HG02798 (cell line): Measurements from ENCODE around the gene MRGPRX2.

Experiments
- ATAC-seq: cut with Tn5 transposase; IDR thresholded peaks from one replicate; pipeline ENCODE4 v1.9.1; 2021; ENCODE audit warnings: mild to moderate bottlenecking; ENCODE audit not compliant: unreplicated experiment, poor library complexity

The MRGPRX2 gene

DNA sequence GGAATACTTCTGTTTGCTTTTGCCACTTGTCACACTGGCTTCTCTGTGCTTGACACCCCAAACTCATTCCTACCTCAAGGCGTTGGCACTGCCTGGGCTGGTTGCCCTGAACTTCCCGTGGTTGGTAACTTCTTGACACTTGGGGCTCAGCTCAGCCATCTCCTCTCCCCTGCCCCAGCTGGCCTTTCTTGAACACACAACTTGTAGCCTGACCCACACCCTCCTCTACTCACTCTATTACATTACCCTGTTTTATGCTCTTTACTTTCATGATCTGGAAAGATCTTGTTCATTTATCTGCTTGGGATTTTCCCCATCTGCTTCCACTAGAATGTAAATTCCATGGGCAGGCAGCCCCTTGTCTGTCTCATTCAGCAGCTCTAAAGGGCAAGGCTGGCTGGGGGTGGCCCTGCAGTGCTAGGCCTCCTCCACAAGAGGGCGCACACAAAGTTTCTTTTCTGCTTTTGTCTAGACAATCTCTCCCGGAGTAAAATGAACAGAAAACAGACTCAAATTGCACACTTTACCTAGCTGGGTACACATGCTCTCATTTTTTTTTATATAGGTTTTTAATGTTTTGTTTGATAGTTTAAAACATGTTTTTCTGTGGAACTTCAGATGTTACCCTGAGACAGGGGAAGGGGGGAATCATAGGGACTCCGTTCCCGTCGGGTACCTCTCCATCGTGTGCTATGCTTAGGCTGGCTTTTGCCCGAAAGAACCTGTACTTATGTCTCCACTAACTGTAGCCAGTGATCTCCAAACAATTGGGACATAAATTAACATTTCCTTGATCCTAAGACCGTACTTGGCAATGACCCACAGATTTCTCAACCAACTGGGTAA is 16.4 kb upstream of the MRGPRX2 start:
- ATAC-seq, result peak; percentile 69

DNA sequence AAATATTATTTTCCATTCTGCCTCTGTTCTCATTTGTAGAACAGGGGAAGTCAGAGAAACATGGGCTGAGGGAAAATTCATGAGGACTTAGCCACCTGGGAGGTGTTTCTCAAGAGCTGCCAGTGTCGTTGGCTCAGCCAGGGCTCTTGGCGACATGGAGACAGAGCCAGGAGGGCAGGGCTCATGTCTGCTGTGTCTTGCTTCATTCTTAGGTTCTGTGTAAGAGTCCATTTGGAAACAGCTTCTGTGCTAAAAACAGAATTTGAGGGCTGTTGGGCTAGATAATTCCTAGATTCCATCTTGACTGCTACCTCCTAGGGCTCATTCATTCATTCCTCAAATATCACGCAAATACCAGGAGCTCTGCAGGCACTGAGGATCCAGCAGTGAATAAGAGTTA is 15.1 kb upstream of the MRGPRX2 start:
- ATAC-seq, result no peak

DNA sequence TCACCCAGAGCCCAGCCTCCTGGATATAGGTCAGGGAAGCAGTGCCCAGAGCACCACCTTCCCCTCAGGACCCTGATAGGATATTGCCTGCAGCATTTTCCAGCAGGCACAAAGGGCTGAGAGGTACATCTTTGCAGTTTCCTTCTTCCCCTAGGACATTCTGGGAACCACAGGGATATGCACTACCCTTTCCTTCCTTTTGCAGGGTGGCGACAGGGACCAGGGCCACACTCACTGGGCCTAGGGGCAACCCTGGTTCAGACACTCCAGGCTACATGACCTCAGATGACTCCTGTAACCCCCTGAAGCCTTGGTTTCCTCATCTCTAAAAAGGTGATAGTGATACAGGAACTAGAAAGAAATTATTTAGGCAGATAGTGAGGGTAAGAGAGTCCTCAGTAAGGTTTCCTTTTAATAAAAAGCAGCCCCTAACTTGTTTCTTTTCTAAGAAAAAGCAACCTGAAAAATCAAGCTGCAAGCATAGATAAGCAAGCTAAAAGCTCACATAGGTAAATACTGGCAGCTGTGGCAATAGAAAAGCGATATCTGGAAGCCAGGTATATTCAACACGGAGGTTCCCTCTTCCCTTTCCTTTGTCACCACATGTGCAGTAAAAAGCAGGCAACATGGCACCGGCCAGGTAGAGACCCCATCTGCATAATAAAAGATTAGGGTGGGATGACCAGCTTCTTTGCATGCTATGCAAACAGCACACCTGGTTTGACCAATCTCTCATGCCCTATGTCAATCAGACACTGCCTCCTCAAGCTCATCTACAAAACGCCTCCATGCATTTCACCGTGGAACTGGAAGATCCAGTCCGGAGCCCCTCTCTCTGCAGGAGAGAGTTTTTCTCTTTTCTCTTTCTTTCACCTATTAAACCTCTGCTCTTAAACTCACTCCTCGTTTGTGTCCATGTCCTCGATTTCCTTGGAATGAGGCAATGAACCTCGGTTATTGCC is 13.2 kb upstream of the MRGPRX2 start:
- no peak for ATAC-seq

DNA sequence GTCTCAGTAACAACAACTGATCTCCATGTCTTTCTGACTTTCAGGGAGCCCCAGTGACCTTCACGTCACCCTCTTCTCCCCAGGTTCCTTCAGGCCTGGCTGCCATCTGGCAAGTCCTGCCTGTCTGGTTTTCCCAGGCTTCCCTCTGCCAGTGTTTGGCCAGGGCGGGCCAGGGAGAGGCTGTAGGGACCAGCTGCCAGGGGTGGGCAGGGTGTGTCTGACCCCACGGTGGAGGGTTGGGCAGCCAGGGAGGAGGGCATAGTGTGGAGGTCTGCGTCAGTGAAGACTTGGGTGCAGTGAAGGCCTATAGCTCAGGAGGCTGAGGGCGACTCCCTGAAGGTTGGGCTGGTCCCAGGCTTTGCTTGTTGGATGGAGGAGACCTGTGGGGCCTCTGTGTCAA is 11.9 kb upstream of the MRGPRX2 start:
- no peak for ATAC-seq

DNA sequence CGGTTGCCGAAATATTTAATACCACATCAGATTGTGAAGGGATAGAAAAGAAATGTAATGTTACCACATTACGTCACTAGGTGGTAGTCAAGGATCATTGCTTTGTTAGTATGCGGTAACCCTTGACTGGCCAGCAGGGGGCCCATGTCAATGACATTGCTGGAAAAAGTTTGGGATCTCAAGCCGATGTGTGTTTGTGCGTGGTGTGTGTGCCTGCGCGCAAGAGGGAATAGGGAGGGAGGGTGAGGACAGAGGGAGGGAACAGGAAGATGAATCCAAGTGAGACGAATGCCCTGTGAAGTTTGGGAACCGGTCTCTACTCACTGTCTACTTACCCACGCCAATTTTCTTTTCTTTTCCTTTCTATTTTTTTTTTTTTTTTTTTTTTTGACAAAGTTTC is 10.7 kb upstream of the MRGPRX2 start:
- ATAC-seq, result peak; percentile 88

DNA sequence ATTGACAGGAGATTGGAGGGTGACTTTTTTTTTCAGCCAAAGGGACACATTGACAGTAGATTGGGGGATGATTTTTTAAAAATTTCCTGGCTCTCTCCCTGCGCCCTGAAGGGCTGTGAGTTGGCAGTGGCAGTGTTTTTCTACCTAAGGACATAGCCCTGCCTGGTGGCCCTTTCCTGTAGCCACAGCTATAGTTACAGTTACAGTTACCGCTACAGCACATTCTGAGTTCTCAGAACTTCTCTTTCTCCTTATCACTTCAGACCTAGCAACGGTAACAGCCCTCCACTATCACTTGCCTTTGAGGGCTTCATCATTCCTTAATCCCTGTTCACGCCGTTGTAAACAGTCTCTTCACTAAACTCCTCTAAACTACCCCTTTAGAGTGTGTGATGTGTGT is 684 bp downstream of the MRGPRX2 start:
- ATAC-seq, result no peak

DNA sequence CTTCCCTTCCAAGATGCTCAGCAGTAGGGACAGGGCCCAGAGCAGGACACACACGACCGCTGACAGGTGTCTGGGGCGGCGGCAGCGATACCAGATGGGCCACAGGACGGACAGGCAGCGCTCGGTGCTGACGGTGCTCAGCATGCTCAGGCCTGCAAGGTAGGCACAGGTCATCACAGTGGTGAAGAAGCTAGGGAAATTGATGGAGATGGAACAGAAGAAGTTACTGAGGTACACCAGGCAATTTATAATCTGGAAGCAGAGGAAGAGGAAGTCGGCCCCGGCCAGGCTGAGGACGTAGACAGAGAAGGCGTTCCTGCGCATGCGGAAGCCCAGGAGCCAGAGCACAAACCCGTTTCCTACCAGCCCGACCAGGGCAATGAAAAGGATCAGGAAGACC is 4.6 kb downstream of the MRGPRX2 start:
- ATAC-seq, result no peak

DNA sequence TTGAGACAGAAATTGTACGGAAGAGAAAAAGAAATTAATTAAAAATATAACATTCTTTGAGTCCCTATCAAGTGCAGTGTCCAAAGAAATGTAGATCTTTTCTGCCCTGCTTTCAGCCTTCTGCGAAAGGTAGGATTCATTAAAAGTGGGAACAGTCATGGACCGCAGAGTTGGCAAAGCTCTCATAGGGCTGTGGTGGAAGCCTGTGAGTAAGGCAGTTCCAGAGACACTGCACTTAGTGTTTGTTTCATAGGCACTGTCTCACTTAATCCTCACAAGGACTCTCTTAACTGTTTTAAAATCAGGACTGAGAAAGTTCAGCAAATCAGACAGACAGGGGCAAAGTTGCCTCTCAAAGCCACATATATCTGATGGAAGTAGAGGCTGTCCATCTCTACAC is 5.5 kb downstream of the MRGPRX2 start:
- no peak for ATAC-seq

DNA sequence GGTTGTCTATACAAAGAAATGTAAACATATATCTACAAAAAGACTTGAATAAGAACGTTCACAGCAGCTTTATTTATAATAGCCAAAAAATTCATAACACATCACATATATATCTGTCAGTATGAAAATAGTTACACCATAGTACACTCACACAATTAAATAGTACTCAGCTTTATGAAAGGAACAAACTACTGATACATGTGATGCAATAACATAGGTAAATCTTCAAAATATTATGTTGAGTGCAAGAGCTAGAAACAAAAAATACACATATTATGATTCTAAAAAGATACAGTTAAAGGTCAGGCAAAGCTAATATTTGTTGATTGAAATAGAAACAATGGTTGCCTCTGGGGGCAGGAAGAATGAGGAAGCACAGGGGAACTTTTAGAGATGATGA is 6.6 kb downstream of the MRGPRX2 start:
- ATAC-seq, result no peak

DNA sequence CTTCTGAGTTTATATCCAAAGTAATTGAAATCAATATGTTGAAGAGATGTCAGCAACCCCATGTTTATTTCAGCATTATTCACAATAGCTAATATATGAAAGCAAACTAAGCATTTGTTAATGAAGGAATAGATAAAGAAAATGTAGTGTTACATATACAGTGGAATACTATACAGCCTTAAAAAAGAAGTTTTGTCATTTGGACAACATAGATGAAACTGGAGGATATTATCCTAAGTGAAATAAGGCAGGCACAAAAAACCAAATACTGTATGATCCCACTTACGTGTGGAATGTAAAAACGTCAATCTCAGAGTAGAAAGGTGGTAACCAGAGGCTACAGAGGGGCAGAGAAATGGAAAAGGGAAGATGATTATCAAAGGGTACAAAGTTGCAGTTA is 10.2 kb downstream of the MRGPRX2 start:
- ATAC-seq, result no peak

DNA sequence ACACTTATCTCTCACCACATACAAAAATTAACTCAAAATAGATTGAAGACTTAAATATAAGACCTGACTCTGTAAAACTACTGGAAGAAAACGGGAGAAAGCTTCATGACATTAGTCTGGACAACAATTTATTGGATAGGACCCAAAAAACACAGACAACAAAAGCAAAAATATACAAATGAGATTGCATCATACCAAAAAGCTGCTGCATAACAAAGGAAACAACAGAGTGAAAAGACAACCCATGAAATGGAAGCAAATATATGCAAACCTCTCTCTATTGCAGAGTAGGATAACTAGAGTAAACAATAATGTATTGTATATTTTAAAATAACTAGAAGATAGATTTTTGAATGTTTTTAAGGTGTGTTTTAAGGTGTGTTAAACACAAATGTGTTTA is 11.2 kb downstream of the MRGPRX2 start:
- no peak for ATAC-seq

DNA sequence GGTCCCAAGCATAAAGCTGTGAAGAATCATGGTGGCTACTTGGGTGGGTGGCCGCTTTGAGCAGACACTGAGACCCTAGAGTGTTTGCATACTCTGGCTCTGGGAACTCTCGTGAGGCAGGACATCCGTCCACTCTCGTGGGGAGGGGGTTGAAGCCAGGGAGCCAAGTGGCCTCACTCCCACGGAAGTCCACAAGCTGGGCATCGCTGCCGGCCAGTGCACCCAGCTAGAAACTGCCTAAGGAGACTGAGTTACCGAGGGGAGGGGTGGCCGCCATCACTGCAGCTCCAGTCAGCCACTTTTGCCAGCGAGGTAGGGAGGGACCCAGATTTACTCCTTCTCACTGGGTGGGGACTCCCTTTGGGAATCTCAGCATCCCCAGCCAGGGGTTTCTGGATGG is 20.5 kb downstream of the MRGPRX2 start:
- ATAC-seq, result no peak

DNA sequence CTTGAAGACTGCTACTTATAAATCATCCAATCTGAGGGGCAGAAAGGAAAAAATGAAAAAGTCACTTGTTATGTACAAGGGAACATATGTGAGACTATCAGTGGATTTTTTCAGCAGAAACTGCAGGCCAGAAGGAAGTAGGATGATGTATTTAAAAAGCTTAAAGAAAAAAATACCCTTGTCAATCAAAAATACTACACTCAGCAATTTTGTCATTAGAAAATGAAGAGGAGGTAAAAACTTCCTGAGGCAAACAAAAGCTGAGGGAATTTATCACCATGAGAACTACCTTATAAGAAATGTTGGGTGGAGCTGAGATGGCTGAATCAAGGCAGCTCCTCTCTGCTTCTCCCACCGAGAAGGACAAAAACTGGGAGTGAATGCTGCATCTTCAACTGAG is 21.1 kb downstream of the MRGPRX2 start:
- no peak for ATAC-seq

DNA sequence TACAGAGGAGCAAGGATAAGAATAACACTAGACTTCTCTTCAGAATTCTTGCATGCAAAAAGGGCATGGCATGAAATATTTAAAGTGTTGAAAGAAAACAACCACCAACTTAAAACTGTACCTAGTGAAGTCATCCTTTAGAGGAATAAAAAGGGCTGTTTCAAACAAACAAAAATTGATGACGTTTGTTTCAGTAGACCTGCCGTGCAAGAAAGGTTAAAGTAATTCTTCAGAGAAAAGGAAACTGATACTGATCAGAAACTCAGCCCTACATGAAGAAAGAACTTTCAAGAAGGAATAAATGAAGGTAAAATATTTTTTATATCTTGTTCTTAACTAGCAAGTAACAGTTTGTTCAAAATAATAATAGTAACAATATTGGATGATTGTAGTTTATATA is 27.5 kb downstream of the MRGPRX2 start:
- ATAC-seq, result no peak

DNA sequence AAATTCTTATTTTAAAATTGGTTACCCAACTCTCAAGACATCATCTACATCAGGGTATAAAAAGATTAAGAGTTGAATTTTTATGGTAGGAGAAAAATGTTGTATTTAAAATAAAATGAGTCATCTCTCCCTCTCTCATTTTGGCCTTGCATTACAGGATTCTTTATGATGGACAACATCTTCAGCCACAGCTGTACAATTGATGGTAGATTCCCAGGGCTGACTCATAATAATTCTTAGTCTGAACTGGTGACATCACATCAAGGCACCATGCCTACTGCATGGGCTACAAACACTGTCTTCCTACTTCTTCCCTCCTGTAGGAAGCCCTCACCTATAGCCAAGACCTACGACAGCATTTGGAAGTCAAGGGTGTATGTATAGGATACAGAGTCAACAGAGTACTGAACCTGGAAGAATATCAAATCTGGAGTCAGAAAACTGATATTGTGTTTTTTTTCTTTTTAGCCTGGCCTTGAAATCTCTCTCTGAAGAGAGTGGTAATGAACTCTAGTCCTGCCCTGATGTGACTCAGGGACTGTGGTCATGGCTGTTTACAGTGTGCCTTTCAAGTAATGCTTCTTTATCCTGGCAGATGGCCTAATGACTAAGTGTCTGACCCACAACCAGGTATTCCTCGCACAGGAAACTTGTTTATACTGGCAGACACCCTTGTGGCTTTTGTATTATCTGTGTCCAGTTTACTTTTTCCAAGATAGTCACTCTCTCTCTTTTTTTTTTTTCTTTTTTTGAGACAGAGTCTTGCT is 32.5 kb downstream of the MRGPRX2 start:
- no peak for ATAC-seq

DNA sequence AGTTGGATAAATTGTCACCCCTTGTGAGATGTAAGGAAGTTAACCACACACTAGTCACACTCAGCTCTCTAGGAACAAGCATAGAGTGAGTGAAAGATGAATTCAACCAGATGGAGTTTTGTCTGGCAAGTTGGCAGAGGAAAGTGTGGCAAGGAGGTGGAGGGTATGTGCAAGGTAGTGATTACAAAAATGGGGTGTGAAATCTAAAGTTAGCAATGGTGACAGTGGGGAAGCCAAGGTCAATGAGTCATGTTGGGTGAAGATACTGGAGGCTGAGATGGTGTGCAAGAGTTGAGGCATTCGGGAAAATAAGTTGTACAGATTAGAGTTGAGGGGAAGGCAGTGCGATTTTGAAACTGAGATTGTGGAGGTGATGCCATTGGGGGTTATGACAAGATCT is 33.7 kb downstream of the MRGPRX2 start:
- ATAC-seq, result no peak

DNA sequence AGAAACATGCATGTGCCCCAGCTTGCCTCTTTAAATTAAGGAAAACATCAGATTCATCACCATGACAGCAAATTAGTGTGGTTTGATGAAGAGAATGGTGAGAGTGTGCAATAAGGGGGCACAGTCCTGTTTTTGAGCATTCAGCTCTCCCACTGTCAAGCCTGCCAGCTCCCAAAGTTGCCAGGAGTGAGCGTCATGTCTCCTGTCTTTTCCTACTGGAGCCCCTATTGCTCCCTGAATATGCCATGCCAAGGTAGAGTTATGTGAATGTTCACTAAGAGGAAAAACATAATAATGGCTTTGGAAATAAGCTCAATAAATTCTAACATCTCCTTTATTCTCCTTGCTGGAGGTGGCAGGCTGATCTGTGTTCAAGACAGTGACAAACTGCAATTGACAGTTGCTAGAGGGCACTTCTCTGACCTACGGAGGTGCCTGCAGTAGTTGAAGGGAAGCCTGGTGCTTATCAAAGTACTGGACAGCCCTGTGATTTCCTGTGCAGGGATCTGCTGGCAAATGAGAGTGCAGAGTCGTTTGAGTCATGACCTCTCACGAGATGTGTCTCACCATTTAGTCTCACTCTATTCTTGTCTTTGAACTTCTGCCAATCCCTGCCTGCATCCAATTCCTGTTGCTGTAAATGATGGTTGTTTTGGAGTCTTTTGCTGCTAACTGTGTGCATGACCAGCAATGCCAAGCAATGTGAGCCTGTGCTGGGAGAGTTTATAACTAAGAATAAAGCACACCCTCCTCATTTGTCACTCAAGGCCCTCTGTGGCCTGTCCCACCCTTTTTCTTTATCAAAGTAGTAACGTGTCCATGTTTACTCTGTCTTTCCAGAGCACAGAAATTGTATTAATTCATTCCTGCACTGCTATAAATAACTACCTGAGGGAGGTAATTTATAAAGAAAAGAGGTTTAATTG is 34.8 kb downstream of the MRGPRX2 start:
- ATAC-seq, result no peak

DNA sequence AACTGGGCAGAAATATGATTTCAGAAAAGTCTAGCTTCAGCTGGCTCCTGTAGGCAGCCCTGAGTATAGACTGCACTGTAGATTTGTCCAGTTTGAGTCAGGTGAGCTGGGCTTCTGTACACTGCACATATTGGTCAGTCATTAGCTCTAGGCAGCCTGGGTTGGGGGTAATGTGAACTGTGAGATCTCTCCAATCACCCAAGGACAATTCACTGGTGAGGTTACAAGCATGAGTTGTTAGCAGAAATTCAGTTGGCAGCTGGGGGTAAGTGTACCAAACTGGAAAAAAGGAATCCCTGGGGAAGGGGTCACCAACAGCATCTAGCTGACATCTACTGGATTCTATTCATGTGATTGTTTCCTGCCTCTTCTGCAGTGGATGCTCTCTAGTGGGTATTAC is 39.7 kb downstream of the MRGPRX2 start:
- ATAC-seq, result no peak

DNA sequence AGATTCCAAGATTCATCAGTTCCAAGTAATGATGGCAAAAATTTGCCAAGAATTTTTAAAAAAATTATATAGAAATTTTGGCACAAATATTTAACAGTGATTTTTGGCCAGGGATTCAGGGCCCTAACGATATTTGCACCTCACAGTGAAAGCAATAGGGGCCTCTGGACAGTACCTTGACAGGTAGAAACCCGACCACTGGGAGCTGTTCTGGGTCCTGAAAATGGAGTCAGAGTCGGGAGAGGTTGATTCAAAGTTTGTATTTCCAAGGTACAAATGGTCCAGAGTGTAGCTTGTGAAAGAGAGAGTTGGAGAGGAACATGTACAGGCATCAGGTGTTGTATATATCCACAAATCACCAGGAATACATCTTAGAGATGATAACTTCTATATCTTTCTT is 41.6 kb downstream of the MRGPRX2 start:
- no peak for ATAC-seq
